Smooth muscle cell (in vitro differentiated cells): ENCODE results near the gene KRTCAP2. TPM values are rescaled to one million over a fixed set of nuclear protein-coding genes. Genes with fewer than 3 reads are reported as not detected.

Experiments used
- DNase-seq: peaks from one replicate; lab custom pipeline; 2025; ENCODE audit not compliant: unreplicated experiment; lab: John Stamatoyannopoulos, UW
- H2AFZ ChIP-seq: fragments of 200-600 bp; sonication (generic); 2 replicates; pipeline ENCODE4 v1.6.0; 2016; ENCODE audit warnings: antibody characterized with exemption, low read depth, mild to moderate bottlenecking
- H3F3A ChIP-seq: fragments of 200-600 bp; sonication (generic); 2 replicates; pipeline ENCODE4 v1.6.0; 2017; ENCODE audit warnings: antibody characterized with exemption, low read depth
- H3K27ac ChIP-seq: fragments of 200-600 bp; sonication (generic); 2 replicates; pipeline ENCODE4 v1.5.1; 2016; ENCODE audit warnings: low read depth, mild to moderate bottlenecking
- H3K27me3 ChIP-seq: fragments of 200-600 bp; sonication (generic); 2 replicates; pipeline ENCODE4 v1.6.1; 2016; ENCODE audit warnings: low read depth, mild to moderate bottlenecking
- H3K36me3 ChIP-seq: fragments of 200-600 bp; sonication (generic); 2 replicates; pipeline ENCODE4 v1.5.1; 2016; ENCODE audit warnings: low read depth
- H3K4me1 ChIP-seq: fragments of 200-600 bp; sonication (generic); 2 replicates; pipeline ENCODE4 v1.5.1; 2016; ENCODE audit warnings: low read depth
- H3K4me2 ChIP-seq: fragments of 200-600 bp; sonication (generic); 2 replicates; pipeline ENCODE4 v1.6.0; 2016; ENCODE audit warnings: mild to moderate bottlenecking
- H3K4me3 ChIP-seq: fragments of 200-600 bp; sonication (generic); 2 replicates; pipeline ENCODE4 v1.5.1; 2016; ENCODE audit warnings: mild to moderate bottlenecking
- H3K79me2 ChIP-seq: fragments of 200-600 bp; sonication (generic); 2 replicates; pipeline ENCODE4 v1.6.0; 2016; ENCODE audit warnings: low read depth, mild to moderate bottlenecking
- H3K9ac ChIP-seq: fragments of 200-600 bp; sonication (generic); 2 replicates; pipeline ENCODE4 v1.6.0; 2016; ENCODE audit warnings: low read depth
- H3K9me3 ChIP-seq: fragments of 200-600 bp; sonication (generic); replicated peaks from 2 replicates; pipeline ENCODE4 v1.5.1; 2016; ENCODE audit warnings: low read depth
- H4K20me1 ChIP-seq: fragments of 200-600 bp; sonication (generic); 2 replicates; pipeline ENCODE4 v1.6.0; 2016; ENCODE audit warnings: low read depth
- WGBS: methylation state at CpG from one replicate; pipeline ENCODE4 v1.1.7; 2016; ENCODE audit warnings: low lambda C conversion rate; 5-methylcytosine and 5-hydroxymethylcytosine counted together
- polyA plus RNA-seq: library from polyadenylated mRNA; unstranded; fragments of >200 nt; fragmentation: Nextera tagmentation; extraction: Ambion mirVana; gene quantifications from 2 replicates; pipeline ENCODE4 v1.2.1, GENCODE V29; 2016
- total RNA-seq: library from RNA; depleted of rRNA; stranded (reverse); fragments of >200 nt; gene quantifications from 2 replicates; pipeline ENCODE4 v1.2.3, GENCODE V29; 2014
- TF ChIP-seq, protein P1 (sequence below): fragments of 200-600 bp; sonication (generic); IDR thresholded peaks from 2 replicates; pipeline ENCODE4 v1.5.1; 2017; ENCODE audit warnings: borderline replicate concordance, mild to moderate bottlenecking, antibody characterized with exemption; ENCODE audit not compliant: insufficient read depth, poor library complexity, severe bottlenecking

KRTCAP2 gene
- total and polyA plus RNA-seq, 2 experiments from 2014 or later: 283 to 607 TPM

- Histone ChIP-seq H2AFZ (no peak overlapping the region), H4K20me1 (no peaks in the 10 kb centered on the region), H3K4me1 (no peaks in the 10 kb centered on the region), H3K4me2 (no peak overlapping the region), H3K9me3 (no peaks in the 10 kb centered on the region), H3K9ac (no peak overlapping the region), H3F3A (no peaks in the 10 kb centered on the region), H3K79me2 (no peaks in the 10 kb centered on the region), H3K27ac (no peak overlapping the region), H3K27me3 (no peaks in the 10 kb centered on the region), H3K36me3 (no peaks in the 10 kb centered on the region), H3K4me3 (no peak overlapping the region)
- TF ChIP-seq, protein P1, sequence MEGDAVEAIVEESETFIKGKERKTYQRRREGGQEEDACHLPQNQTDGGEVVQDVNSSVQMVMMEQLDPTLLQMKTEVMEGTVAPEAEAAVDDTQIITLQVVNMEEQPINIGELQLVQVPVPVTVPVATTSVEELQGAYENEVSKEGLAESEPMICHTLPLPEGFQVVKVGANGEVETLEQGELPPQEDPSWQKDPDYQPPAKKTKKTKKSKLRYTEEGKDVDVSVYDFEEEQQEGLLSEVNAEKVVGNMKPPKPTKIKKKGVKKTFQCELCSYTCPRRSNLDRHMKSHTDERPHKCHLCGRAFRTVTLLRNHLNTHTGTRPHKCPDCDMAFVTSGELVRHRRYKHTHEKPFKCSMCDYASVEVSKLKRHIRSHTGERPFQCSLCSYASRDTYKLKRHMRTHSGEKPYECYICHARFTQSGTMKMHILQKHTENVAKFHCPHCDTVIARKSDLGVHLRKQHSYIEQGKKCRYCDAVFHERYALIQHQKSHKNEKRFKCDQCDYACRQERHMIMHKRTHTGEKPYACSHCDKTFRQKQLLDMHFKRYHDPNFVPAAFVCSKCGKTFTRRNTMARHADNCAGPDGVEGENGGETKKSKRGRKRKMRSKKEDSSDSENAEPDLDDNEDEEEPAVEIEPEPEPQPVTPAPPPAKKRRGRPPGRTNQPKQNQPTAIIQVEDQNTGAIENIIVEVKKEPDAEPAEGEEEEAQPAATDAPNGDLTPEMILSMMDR: no peak
- 98% methylated on average over 7 of the region's 7 CpGs for WGBS
- DNase-seq: no peak
These were observed 9.0 kb upstream of the KRTCAP2 start for GRCh38 chr1:155182052-155182550.

DNA sequence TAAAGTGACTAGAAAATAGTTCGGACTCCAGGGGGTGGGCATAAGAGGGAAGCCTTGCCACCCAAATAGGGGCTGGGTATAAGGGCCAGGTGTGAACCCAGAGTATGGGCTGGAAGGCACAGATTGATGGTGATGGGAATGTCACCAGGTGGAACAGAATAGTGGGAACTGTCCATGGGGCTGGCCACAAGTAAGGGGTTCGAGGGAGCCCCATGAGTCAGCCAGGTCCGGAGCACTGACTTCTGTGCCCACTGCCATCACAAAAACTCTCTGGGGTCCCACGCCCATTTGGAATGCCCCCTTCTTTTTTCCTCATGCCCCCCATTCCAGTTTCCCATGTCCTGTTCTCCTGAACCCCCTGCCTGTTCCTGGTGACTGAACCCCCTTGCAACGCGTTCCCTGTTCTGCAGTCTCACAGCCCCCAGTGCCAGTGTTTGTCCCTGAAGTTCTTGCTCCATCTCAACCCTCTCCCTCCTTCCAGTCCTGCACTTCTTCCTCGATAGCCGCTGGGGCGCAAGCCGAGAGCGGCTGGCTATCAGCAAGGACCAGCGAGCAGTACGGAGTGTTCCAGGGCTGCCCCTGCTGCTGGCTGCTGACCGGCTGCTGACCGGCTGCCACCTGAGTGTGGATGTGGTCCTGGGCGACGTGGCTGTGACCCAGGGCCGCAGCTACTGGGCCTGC lies 8.4 kb upstream of the KRTCAP2 start:
- no peaks in the 10 kb centered on the region for H3F3A ChIP-seq
- H3K4me2 ChIP-seq: no peak overlapping the region
- no peaks in the 10 kb centered on the region for H4K20me1 ChIP-seq
- no peak overlapping the region for H2AFZ ChIP-seq
- no peak overlapping the region for H3K27ac ChIP-seq
- H3K36me3 ChIP-seq: no peaks in the 10 kb centered on the region
- no peaks in the 10 kb centered on the region for H3K79me2 ChIP-seq
- TF ChIP-seq, protein P1: no peak
- H3K9me3 ChIP-seq: no peaks in the 10 kb centered on the region
- 98% methylated on average over 18 of the region's 18 CpGs for WGBS
- H3K27me3 ChIP-seq: no peaks in the 10 kb centered on the region
- H3K4me1 ChIP-seq: no peaks in the 10 kb centered on the region
- H3K9ac ChIP-seq: no peak overlapping the region
- H3K4me3 ChIP-seq: no peak overlapping the region
- no peak for DNase-seq

GRCh38 chr1:155179112-155180031 lies 6.3 kb upstream of the KRTCAP2 start:
- H3K4me3 ChIP-seq: no peak overlapping the region
- H3K4me1 ChIP-seq: no peaks in the 10 kb centered on the region
- no peaks in the 10 kb centered on the region for H3K27me3 ChIP-seq
- H3K27ac ChIP-seq: no peak overlapping the region
- no peak overlapping the region for H3K9ac ChIP-seq
- TF ChIP-seq, protein P1: no peak
- no peak overlapping the region for H3K4me2 ChIP-seq
- no peaks in the 10 kb centered on the region for H3K79me2 ChIP-seq
- no peaks in the 10 kb centered on the region for H4K20me1 ChIP-seq
- 97% methylated on average over 31 of the region's 31 CpGs for WGBS
- no peak overlapping the region for H2AFZ ChIP-seq
- DNase-seq: no peak
- no peaks in the 10 kb centered on the region for H3K36me3 ChIP-seq
- H3K9me3 ChIP-seq: no peaks in the 10 kb centered on the region
- H3F3A ChIP-seq: no peaks in the 10 kb centered on the region
